ENCODE data around the gene HSPA1B. TPM values are rescaled to one million over a fixed set of nuclear protein-coding genes. Genes with fewer than 3 reads are reported as not detected.
A peak's percentile ranks its signal among the peaks of the same experiment; 100 is the strongest.

Gene HSPA1B
- 100 to 1,000 TPM; 199 to 721 (median 347) TPM for total RNA-seq
- polyA plus RNA-seq: 100 to 1,000 TPM in 2 of 3 donors, 10 to 100 TPM in 1; 19.4 to 148 (median 104) TPM
- long read RNA-seq, donor 1, transcript HSPA1B-201 (1 exons, 2,521 nt): major isoform, 48 of 48 reads
- long read RNA-seq, donor 1, partial matches to known transcripts: 0 of 48 reads
- long read RNA-seq, donor 1, other reads (novel, unspliced or antisense): 0 of 48 reads
- long read RNA-seq, donor 2, transcript HSPA1B-201 (1 exons, 2,521 nt): major isoform, 249 of 255 reads
- long read RNA-seq, donor 2, partial matches to known transcripts: 0 of 255 reads
- long read RNA-seq, donor 2, other reads (novel, unspliced or antisense): 6 of 255 reads

DNA sequence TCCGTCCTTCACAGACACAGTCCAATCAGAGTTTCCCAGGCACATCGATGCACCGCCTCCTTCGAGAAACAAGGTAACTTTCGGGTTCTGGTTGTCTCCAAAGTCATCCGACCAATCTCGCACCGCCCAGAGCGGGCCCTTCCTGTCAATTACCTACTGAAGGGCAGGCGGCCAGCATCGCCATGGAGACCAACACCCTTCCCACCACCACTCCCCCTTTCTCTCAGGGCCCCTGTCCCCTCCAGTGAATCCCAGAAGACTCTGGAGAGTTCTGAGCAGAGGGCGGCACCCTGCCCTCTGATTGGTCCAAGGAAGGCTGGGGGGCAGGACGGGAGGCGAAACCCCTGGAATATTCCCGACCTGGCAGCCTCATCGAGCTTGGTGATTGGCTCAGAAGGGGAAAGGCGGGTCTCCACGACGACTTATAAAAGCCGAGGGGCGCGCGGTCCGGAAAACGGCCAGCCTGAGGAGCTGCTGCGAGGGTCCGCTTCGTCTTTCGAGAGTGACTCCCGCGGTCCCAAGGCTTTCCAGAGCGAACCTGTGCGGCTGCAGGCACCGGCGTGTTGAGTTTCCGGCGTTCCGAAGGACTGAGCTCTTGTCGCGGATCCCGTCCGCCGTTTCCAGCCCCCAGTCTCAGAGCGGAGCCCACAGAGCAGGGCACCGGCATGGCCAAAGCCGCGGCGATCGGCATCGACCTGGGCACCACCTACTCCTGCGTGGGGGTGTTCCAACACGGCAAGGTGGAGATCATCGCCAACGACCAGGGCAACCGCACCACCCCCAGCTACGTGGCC, at the start of gene HSPA1B:
TSS of gene HSPA1B (plus strand) at position 453 of the 794 bp plus-strand sequence. CDS start at position 666, 213 bp downstream.
- no peaks in the 10 kb centered on the region for H3K27me3 ChIP-seq (ENCODE audit: insufficient read depth in 3 of 3, low read length in 2 of 3)
- WGBS, 3 donors: 0 to 1% (median 0%) methylated on average over 44 to 52 of the region's 56 CpGs
- peaks cover 32% of the 10 kb centered on the region for H3K4me1 ChIP-seq
- H3K4me3 ChIP-seq: peak within 1 kb of the TSS; percentile 81
- H3K9me3 ChIP-seq: no peaks in the 10 kb centered on the region
- TF ChIP-seq, protein P1, sequence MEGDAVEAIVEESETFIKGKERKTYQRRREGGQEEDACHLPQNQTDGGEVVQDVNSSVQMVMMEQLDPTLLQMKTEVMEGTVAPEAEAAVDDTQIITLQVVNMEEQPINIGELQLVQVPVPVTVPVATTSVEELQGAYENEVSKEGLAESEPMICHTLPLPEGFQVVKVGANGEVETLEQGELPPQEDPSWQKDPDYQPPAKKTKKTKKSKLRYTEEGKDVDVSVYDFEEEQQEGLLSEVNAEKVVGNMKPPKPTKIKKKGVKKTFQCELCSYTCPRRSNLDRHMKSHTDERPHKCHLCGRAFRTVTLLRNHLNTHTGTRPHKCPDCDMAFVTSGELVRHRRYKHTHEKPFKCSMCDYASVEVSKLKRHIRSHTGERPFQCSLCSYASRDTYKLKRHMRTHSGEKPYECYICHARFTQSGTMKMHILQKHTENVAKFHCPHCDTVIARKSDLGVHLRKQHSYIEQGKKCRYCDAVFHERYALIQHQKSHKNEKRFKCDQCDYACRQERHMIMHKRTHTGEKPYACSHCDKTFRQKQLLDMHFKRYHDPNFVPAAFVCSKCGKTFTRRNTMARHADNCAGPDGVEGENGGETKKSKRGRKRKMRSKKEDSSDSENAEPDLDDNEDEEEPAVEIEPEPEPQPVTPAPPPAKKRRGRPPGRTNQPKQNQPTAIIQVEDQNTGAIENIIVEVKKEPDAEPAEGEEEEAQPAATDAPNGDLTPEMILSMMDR (IDR thresholded peaks at IDR 0.05): no peak
- ATAC-seq: peak; percentile 86 to 95 (median 90)
- intact Hi-C loops (cut with DNase I): loop anchor here in 1 of 2 donors (2.0 kb wide), 1 partner anchor 33 kb away; the partner anchor contains the start of gene VARS1
- H3K27ac ChIP-seq: peak within 1 kb of the TSS; percentile 91
- peak; percentile 99 to 100 for DNase-seq
- no peaks in the 10 kb centered on the region for H3K36me3 ChIP-seq (ENCODE audit: insufficient read depth in 1 of 2, low read depth in 1 of 2)

DNA sequence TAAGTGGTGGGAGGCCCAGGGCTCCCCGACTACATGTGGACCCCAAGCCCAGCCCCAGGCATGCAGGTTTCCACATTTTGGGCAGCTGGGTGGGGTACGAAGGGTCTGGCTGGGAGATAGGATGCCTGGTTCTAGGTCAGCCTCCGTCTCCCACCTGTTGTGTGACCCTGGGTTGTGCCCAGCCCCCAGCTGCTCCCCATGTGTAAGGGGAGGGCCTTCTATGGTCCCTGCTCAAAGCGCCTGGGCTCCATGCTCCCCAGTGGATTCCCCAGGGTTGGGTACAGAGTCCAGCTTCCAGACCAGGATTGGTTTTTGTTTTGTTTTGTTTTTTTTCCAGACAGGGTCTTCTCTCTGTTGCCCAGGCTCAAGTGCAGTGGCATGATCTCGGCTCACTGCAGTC, 49.3 kb upstream of the HSPA1B start:
- peaks cover 0 to 53% of the 10 kb centered on the region in 2 donors for H3K36me3 ChIP-seq (ENCODE audit: insufficient read depth in 1 of 2, low read depth in 1 of 2)
- no peak overlapping the region for H3K4me3 ChIP-seq
- no peak for ATAC-seq
- H3K27me3 ChIP-seq (ENCODE audit: insufficient read depth in 3 of 3, low read length in 2 of 3): no peaks in the 10 kb centered on the region
- no peaks in the 10 kb centered on the region for H3K9me3 ChIP-seq
- H3K27ac ChIP-seq: peak overlapping the region; percentile 88
- WGBS, 3 donors: 86 to 89% (median 86%) methylated on average over 5 of the region's 5 CpGs
- no peak for DNase-seq
- intact Hi-C loops (cut with DNase I): loop anchor here in 1 of 2 donors (10.0 kb wide), 1 partner anchor 87 kb away; the partner anchor contains the start of gene NEU1
- TF ChIP-seq, protein P1 (IDR thresholded peaks at IDR 0.05): no peak
- H3K4me1 ChIP-seq: peaks cover 17% of the 10 kb centered on the region

DNA sequence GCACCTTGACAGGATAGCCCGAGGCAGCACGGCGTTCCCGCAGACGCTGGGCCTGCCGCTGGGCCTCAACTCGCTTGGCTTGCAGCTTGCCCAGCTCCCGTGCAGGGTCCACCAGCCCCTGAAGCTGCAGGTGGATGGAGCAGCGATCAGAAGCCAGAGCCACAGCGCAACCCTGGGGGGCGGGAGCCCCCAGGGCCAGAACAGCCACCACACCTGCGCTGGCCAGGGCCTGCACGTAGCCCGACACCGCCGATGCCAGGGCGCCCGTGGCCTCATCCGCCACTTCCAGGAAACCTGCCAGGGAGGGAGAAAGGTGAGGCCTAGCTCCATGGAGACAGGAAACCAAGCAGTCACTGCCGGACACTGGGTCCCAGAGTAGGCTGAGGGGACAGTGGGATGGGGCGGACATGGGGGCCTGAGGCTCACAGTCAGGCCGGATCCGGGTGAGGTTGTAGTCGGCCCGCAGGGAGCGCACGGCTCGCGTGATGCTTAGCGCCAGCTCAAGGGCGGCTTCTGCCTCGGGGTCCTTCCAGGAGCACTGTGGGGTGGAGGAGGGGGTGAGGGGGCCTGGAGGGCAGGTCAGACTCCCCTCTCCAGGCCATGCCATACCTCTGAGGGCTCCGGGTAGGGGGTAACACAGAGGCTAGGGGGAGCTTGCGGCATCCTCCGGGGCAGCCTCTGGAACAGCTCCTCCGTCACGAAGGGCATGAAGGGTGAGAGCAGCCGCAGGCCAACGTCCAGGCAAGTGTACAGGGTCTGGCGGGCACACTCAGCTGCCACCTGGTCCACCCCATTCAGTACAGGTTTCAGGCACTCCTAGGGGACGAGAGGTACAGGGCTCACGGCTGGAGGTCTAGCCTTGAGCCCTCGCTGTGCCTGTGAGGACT, 48.3 kb upstream of the HSPA1B start:
- Histone ChIP-seq H3K27ac (peak overlapping the region; percentile 2), H3K4me3 (no peak overlapping the region), H3K36me3 (ENCODE audit: insufficient read depth in 1 of 2, low read depth in 1 of 2) (peaks cover 0 to 63% of the 10 kb centered on the region in 2 donors), H3K27me3 (ENCODE audit: insufficient read depth in 3 of 3, low read length in 2 of 3) (no peaks in the 10 kb centered on the region), H3K4me1 (peaks cover 17% of the 10 kb centered on the region), H3K9me3 (no peaks in the 10 kb centered on the region)
- TF ChIP-seq, protein P1 (IDR thresholded peaks at IDR 0.05): no peak
- DNase-seq (no peak), ATAC-seq (no peak)
- WGBS, 3 donors: 88 to 91% (median 89%) methylated on average over 39 to 43 of the region's 43 CpGs
- intact Hi-C loops (cut with DNase I): loop anchor here in 1 of 2 donors (10.0 kb wide), 1 partner anchor 86 kb away; the partner anchor contains the start of gene NEU1

DNA sequence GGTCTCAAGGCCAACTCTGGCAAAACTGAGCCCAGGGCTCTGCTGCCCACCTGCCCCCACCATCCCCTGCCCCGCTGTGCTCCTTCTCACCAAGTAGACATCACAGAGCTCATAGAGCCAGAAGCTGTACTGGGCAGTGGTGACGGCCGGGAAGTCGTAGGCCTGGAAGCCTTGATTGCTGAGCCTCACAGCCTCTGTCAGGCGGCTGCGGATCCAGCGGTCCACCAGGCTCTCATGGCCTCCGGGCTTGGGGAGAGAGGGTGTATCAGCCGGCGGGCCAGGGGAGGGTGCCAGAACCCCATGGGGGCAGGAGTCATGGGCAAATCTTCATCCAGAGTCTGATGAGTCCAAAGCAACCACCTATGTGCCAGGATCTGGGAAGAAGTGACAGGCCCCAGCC, 47.6 kb upstream of the HSPA1B start:
- DNase-seq (no peak), ATAC-seq (no peak)
- peaks cover 0 to 70% of the 10 kb centered on the region in 2 donors for H3K36me3 ChIP-seq (ENCODE audit: insufficient read depth in 1 of 2, low read depth in 1 of 2)
- no peaks in the 10 kb centered on the region for H3K9me3 ChIP-seq
- no peak overlapping the region for H3K4me3 ChIP-seq
- intact Hi-C loops (cut with DNase I): loop anchor here in 1 of 2 donors (10.0 kb wide), 1 partner anchor 85 kb away; the partner anchor contains the start of gene NEU1
- H3K27me3 ChIP-seq (ENCODE audit: insufficient read depth in 3 of 3, low read length in 2 of 3): no peaks in the 10 kb centered on the region
- peaks cover 17% of the 10 kb centered on the region for H3K4me1 ChIP-seq
- WGBS, 3 donors: 91 to 97% (median 92%) methylated on average over 10 of the region's 10 CpGs
- TF ChIP-seq, protein P1 (IDR thresholded peaks at IDR 0.05): no peak
- no peak overlapping the region for H3K27ac ChIP-seq

All from psoas muscle (tissue), 8 donors.